Bronchial epithelial cell (primary cell): ENCODE measurements around the gene GNAI1. TPM values are rescaled to one million over a fixed set of nuclear protein-coding genes. Genes with fewer than 3 reads are reported as not detected.

Experiments used
- DNase-seq: peaks from one replicate; pipeline ENCODE4 v3.0.0-alpha.2; 2010; ENCODE audit warnings: low read depth
- FAIRE-seq: peaks from 2 replicates; lab custom pipeline; 2011; peaks lifted over from hg19 to GRCh38; lab: Jason Lieb, UNC
- H3K27me3 ChIP-seq: 2 replicates; pipeline ENCODE4 v1.5.1; 2011; ENCODE audit warnings: low read length; ENCODE audit not compliant: control insufficient read depth, insufficient read depth
- H3K36me3 ChIP-seq: 2 replicates; pipeline ENCODE4 v1.5.1; 2011; ENCODE audit warnings: low read length; ENCODE audit not compliant: control insufficient read depth, insufficient read depth
- H3K4me3 ChIP-seq: 2 replicates; pipeline ENCODE4 v1.5.1; 2011; ENCODE audit warnings: mild to moderate bottlenecking, low read depth, low read length, control low read depth
- total RNA-seq: library from RNA; depleted of rRNA; stranded (reverse); fragments of >200 nt; gene quantifications from 2 replicates; pipeline ENCODE4 v1.2.1, GENCODE V29; 2014
- TF ChIP-seq, protein P1 (sequence below): IDR thresholded peaks from 2 replicates; pipeline ENCODE4 v1.5.1; 2011; ENCODE audit warnings: mild to moderate bottlenecking, moderate library complexity, low read length, control low read depth, inconsistent platforms; ENCODE audit not compliant: insufficient read depth, severe bottlenecking

The GNAI1 gene
- total RNA-seq, 1 donor from 2014 or later, result 56.1 TPM

DNA sequence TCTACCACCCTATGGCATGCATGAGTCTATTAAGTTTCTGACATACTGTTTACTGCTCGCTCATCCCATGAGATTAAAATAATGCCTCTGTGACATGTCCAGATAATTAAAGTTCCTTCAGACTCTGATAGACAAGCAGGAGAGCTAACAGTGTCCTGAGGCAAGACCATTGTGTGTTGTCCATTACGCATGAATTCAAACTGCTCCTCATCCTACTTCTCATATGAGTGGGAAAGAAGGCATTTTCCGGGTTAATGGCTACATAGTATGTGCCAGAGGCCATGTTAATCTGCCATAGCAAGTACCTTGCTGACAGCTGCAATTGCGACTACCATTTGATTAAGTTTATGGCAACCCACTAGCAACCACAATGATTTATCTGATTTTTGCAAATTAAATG lies 113.3 kb downstream of the GNAI1 start:
- Histone ChIP-seq H3K27me3 (no peaks in the 10 kb centered on the region), H3K4me3 (no peak overlapping the region)
- no peak for FAIRE-seq

DNA sequence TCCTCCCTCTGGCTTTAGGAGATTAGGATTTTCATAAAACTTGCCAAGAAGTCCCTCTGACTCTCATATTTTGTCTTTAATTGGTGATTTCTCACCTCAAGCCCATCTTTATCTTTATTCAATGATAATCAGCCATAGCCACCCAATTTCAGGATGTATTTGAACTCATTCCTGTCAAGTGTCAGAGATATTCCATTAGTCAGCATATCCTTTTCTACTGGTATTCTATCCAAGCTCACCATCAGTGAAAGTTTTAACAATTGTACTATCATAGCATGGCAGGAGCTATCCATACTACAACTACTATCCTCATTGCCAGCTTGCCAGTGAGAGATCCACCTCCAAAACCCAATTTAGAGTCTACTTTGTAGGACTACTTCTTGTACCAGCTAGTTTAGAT lies 114.6 kb downstream of the GNAI1 start:
- H3K27me3 ChIP-seq, result no peaks in the 10 kb centered on the region
- H3K4me3 ChIP-seq, result no peak overlapping the region
- no peak for DNase-seq
- no peak for FAIRE-seq
- no peaks in the 10 kb centered on the region for H3K36me3 ChIP-seq
- TF ChIP-seq, protein P1, sequence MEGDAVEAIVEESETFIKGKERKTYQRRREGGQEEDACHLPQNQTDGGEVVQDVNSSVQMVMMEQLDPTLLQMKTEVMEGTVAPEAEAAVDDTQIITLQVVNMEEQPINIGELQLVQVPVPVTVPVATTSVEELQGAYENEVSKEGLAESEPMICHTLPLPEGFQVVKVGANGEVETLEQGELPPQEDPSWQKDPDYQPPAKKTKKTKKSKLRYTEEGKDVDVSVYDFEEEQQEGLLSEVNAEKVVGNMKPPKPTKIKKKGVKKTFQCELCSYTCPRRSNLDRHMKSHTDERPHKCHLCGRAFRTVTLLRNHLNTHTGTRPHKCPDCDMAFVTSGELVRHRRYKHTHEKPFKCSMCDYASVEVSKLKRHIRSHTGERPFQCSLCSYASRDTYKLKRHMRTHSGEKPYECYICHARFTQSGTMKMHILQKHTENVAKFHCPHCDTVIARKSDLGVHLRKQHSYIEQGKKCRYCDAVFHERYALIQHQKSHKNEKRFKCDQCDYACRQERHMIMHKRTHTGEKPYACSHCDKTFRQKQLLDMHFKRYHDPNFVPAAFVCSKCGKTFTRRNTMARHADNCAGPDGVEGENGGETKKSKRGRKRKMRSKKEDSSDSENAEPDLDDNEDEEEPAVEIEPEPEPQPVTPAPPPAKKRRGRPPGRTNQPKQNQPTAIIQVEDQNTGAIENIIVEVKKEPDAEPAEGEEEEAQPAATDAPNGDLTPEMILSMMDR, result no peak

More for the DNA sequence above, 113.3 kb downstream of the GNAI1 start:
- no peak for DNase-seq
- H3K36me3 ChIP-seq, result no peaks in the 10 kb centered on the region
- TF ChIP-seq, protein P1, result no peak

DNA sequence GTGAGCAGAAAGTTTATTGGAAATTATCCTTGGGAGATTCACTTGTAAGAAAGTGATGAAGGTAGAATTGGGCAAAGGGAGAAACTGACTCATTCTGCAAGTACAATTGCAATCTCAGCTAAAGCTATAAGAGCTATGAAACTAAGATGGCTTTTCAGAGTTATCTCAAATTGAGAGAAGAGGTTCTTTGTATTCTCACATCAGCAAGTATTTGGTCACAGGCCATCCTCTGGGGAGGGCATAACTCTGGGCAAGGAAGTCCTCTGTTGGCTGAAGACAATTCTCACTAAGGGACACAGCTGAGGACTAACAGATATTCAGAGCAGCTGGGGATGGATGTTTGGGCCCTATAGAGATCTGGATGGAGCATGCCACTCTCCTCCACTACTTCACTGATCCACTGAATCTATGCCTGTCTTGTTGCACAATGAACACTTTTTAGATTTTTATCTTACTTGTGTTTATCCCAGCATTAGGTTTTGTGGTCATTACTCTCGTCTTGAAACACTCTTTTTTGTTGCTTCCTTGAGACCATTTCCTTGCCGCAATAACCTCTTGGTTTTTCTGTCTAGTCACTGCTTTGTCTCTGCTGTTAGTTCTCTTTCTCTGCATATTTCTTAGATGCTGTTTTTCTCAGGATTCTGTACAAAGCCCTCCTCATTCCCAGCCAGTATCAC lies 115.1 kb downstream of the GNAI1 start:
- TF ChIP-seq, protein P1, result no peak
- Histone ChIP-seq H3K27me3 (no peaks in the 10 kb centered on the region), H3K36me3 (no peaks in the 10 kb centered on the region), H3K4me3 (no peak overlapping the region)
- no peak for FAIRE-seq
- DNase-seq, result no peak

DNA sequence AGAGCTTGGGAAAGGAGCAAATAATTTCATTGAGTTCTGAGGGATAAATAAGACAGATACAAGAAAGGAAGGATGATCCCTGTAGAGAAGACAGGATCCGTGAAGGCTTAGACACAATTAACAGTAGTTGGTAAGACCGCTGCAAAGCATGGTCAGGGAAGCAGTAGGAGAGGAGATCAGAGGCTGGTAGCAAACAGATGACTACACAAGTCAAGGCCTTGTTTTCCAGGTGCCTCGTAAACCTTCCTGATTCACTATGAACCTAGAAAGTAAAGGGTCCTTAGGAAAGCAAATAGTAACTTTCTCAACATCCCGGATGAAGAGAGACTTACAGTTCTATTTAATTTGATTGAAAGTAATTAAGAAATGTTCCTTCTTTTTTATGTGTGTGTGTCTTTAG lies 118.6 kb downstream of the GNAI1 start:
- no peaks in the 10 kb centered on the region for H3K27me3 ChIP-seq
- H3K36me3 ChIP-seq, result no peaks in the 10 kb centered on the region
- TF ChIP-seq, protein P1, result no peak
- no peak overlapping the region for H3K4me3 ChIP-seq
- no peak for DNase-seq
- no peak for FAIRE-seq

DNA sequence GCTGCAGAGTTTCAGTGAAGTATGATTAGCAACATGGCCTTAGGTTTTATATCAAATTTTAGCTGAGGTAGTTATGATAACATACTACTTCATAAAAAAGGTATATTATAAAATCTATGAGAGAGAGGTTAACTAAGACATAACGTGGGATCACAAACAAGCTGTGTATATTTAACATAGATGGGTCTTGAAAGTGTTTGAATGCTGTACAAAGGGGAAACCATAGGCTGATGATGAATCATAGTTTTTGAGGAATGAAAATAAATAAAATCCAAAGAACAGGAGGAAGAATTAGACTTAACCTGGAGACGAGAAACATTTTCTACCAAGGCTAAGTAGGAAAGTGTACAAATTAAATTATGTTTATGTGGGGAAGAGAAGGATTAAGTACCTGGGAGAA lies 119.0 kb downstream of the GNAI1 start:
- DNase-seq, result no peak
- Histone ChIP-seq H3K4me3 (no peak overlapping the region), H3K27me3 (no peaks in the 10 kb centered on the region), H3K36me3 (no peaks in the 10 kb centered on the region)
- TF ChIP-seq, protein P1, result no peak
- FAIRE-seq, result no peak

DNA sequence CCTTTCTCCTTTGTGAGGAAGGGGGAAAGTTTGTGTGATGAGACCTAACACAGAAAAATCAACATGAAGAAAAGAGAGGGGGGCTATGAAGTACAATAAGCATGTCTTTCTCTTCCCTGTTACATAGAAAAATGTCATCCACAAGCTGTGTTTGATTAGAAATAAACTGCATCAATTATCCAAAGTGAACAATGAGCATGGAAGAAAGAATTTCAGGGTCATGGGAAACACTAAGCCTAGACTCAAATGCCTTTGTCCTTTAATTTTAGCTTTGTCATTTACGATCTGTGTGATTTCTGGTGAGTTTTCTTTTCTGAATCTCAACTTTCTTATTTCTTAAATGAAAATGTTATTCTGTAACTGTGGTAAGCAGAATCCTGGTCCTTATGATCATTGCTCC lies 121.0 kb downstream of the GNAI1 start:
- H3K36me3 ChIP-seq, result no peaks in the 10 kb centered on the region
- no peaks in the 10 kb centered on the region for H3K27me3 ChIP-seq
- TF ChIP-seq, protein P1, result no peak
- no peak for FAIRE-seq
- H3K4me3 ChIP-seq, result no peak overlapping the region
- no peak for DNase-seq
